Panc1 (cell line): Measurements from ENCODE around the gene ANKRD61.

Experiments
- POLR2AphosphoS5 ChIP-seq: IDR thresholded peaks from 2 replicates; pipeline ENCODE4 v1.6.1; 2012; ENCODE audit warnings: mild to moderate bottlenecking, low read depth, low read length, moderate library complexity
- TF ChIP-seq, protein P1 (sequence below), 2 experiments: IDR thresholded peaks; 2 replicates each; pipeline ENCODE4 v1.6.1; 2011 to 2012; ENCODE audit warnings: low read depth in 2 of 2, control low read depth in 1 of 2, low read length in 1 of 2, mild to moderate bottlenecking in 1 of 2, moderate library complexity in 1 of 2; ENCODE audit not compliant: insufficient read depth in 1 of 2
- TF ChIP-seq, protein P2 (sequence below): fragments of 450-650 bp; IDR thresholded peaks from 2 replicates; pipeline ENCODE4 v1.5.1; 2017; ENCODE audit warnings: mild to moderate bottlenecking

DNA sequence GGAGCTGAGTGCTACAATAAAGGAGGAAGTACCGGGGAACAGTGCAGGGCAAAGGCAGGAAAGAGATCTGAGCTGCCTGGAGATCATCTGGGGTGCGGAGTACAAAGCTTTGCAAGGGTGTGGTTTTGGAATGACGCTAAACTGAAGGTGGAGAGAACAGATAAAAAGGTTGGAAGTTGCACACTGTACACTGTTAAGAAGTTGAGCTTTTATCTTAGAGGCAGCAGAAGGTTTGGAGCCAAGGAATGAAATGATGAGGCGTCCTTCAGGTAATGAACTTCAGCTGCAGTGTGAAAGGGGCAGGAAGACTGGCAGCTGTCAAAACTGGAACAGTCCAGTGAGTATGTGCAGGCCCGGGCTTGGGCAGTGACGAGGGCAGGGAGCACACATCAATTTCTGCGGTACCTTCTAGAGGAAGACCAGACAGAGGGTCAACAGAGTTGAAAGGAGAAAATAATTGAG is 7.2 kb upstream of the ANKRD61 start:
- TF ChIP-seq, protein P1, sequence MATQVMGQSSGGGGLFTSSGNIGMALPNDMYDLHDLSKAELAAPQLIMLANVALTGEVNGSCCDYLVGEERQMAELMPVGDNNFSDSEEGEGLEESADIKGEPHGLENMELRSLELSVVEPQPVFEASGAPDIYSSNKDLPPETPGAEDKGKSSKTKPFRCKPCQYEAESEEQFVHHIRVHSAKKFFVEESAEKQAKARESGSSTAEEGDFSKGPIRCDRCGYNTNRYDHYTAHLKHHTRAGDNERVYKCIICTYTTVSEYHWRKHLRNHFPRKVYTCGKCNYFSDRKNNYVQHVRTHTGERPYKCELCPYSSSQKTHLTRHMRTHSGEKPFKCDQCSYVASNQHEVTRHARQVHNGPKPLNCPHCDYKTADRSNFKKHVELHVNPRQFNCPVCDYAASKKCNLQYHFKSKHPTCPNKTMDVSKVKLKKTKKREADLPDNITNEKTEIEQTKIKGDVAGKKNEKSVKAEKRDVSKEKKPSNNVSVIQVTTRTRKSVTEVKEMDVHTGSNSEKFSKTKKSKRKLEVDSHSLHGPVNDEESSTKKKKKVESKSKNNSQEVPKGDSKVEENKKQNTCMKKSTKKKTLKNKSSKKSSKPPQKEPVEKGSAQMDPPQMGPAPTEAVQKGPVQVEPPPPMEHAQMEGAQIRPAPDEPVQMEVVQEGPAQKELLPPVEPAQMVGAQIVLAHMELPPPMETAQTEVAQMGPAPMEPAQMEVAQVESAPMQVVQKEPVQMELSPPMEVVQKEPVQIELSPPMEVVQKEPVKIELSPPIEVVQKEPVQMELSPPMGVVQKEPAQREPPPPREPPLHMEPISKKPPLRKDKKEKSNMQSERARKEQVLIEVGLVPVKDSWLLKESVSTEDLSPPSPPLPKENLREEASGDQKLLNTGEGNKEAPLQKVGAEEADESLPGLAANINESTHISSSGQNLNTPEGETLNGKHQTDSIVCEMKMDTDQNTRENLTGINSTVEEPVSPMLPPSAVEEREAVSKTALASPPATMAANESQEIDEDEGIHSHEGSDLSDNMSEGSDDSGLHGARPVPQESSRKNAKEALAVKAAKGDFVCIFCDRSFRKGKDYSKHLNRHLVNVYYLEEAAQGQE (IDR thresholded peaks at IDR 0.05; ENCODE audit: insufficient read depth in 1 of 2, low read depth in 2 of 2, low read length in 1 of 2), result no peak
- TF ChIP-seq, protein P2, sequence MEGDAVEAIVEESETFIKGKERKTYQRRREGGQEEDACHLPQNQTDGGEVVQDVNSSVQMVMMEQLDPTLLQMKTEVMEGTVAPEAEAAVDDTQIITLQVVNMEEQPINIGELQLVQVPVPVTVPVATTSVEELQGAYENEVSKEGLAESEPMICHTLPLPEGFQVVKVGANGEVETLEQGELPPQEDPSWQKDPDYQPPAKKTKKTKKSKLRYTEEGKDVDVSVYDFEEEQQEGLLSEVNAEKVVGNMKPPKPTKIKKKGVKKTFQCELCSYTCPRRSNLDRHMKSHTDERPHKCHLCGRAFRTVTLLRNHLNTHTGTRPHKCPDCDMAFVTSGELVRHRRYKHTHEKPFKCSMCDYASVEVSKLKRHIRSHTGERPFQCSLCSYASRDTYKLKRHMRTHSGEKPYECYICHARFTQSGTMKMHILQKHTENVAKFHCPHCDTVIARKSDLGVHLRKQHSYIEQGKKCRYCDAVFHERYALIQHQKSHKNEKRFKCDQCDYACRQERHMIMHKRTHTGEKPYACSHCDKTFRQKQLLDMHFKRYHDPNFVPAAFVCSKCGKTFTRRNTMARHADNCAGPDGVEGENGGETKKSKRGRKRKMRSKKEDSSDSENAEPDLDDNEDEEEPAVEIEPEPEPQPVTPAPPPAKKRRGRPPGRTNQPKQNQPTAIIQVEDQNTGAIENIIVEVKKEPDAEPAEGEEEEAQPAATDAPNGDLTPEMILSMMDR, result no peak
- no peak for TF ChIP-seq POLR2AphosphoS5
